Medulla oblongata (tissue), 1 donor: ENCODE measurements around the gene DDX5.
A peak's percentile ranks its signal among the peaks of the same experiment; 100 is the strongest.
"Not testable (repeated sequence)": the region's sequence is repeated elsewhere in the genome, so short reads cannot be mapped to it uniquely, and the experiment has no call there.

Experiments
- DNase-seq: peaks from one replicate; pipeline ENCODE4 v3.0.0-alpha.2; 2015; ENCODE audit errors: extremely low spot score

The DDX5 gene

DNA sequence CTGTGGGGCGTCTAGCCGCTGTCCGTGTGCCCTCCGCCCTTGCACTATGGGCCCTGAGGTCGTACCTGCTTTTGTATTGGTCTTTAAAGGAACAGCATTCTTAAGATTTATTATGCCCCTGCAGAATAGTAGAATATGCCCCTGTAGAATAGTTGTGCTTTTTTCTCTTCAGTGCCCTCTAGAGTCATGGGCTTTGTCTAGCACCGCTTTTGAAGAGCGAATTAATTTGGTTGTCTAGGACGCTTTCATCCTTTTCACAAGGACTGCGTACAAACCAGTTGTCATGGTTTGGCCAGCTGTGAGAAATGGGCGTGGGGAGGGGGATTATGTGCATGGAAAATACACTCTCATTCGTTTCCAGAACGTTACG, 1.3 kb upstream of the DDX5 start:
- peak; percentile 82 for DNase-seq

GRCh38 chr17:64506576-64507412, 705 bp upstream of the DDX5 start, which contains the start of gene CEP95:
TSS of gene CEP95 (plus strand) at chr17:64506977. CDS start at chr17:64507098, 121 bp downstream.
- DNase-seq, result peak; percentile 97

DNA sequence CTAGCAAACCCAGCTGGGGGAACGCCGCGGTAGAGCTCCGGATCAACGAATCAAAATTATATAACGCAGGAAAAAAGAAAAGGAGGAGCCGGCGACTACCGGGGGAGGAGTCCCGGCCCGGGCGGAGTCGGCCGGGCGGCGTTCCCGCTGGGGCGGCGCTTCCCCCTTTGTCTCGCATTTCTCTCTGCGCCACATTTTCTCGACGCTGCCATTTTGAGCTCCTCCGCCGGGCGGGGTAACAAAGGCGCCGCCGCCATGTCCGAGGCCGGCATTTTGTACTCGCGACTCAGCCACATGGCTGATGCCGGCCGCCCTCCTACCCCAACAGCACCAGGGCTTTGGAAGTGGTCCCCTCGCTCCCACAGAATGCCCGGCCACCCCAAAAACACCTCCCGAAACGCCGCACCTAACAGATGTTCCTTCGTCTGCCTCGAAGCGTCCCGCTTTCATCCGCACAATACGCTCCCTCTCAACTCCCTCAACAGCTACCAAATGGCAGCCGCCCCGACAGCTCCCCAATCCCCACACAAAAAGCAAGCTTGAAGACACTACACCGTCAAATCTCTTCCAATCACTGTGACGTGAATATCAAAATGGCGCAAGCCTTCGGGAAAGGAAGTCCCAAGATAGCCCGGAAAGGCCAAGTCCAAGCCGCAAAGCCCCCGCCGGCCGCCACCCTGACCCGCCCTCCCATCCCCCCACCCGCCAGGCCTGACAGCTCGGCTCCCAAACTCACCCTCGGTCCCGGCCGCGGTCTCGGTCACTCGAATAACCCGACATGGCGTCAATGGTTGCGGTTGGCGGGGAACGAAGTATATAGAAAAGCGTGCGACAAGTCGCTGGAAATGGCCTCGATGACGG, 519 bp downstream of the DDX5 start:
- DNase-seq, result peak; percentile 92

DNA sequence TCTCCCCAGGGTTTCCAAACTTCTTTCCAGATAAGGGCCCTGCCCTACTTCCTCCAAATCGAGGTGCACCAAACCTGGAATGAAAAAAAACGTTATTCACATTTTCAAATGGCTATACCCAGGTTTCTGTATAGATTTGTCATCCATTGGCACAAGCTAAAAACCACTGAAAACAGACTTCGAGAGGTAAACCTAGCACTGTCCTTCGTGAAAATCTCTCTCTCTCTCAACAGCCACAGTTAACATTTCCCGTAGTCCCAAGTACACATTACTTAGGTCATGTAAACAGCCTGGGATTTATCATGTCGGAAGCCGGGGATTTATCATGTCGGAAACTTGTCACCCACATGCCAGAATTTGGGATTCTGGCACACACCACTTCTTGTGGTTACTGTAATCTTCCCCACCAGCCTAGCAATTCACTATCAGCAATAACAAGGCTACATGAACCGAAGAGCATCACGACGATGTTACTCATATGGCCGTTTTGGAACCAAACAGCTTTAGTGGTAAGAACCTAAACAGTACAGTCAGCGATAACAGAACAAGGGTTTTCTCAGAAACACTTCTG, 1.2 kb downstream of the DDX5 start:
- no peak for DNase-seq

DNA sequence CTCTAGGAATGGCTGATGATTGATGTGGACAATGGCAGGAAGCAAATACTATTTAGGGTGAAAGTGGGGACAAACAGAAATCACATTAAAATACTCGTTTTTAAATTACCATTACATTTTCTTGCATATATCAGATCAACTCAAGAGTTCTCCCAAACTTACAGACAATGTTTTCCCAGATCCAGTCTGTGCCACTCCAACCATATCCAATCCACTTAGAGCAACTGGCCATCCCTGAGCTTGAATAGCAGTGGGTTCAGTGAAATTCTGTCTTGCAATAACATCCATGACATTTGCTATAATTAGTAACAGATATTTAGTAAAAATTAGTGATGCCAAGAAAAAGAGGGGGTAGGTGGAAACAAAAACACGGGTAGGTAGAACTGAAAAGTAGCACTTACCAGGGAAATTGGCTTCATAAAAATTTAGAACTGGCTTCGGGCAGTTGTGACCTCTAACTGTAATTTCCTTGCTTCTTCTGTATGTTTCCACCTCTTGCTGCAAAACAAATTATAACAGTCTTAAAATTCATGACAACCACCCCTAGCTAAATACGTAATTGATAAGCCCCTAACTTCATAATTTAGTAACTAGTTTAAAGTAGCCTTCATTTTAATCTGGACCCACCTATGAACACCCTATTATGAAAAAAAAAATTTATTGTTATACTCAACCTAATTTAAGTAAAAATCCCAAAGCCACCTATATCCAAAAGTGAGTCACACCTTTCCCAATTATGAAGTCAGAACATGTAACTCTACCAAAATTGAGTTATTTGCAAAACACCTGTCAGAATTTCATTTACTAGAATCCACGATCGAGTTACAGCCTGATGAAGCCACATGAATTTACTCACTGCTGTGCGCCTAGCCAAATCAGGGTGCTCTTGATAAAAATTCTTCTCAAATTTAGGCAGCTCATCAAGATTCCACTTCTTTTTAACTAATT, 2.0 kb downstream of the DDX5 start:
- DNase-seq, result no peak

DNA sequence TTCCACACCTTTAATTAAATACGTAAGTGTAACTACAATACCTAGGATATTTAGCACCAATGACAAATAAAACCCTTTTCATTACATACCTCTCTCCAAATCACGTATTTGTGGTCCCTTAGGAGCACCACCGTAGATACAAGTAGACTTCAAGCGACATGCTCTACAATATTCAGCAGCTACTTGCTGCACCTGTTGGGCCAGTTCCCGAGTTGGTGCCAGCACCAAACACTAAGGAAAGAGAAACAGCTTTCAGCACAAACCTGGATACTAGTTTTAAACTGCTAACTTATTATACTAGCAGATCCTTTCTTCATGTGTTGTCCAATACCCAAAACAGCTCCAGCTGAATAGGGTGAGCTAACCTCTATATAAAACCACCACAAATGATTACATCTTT, 2.7 kb downstream of the DDX5 start:
- no peak for DNase-seq

- DNase-seq, result no peak
Observed at GRCh38 chr17:64502809-64503208, 3.3 kb downstream of the DDX5 start.

GRCh38 chr17:64502021-64502420, 4.1 kb downstream of the DDX5 start:
- no peak for DNase-seq

DNA sequence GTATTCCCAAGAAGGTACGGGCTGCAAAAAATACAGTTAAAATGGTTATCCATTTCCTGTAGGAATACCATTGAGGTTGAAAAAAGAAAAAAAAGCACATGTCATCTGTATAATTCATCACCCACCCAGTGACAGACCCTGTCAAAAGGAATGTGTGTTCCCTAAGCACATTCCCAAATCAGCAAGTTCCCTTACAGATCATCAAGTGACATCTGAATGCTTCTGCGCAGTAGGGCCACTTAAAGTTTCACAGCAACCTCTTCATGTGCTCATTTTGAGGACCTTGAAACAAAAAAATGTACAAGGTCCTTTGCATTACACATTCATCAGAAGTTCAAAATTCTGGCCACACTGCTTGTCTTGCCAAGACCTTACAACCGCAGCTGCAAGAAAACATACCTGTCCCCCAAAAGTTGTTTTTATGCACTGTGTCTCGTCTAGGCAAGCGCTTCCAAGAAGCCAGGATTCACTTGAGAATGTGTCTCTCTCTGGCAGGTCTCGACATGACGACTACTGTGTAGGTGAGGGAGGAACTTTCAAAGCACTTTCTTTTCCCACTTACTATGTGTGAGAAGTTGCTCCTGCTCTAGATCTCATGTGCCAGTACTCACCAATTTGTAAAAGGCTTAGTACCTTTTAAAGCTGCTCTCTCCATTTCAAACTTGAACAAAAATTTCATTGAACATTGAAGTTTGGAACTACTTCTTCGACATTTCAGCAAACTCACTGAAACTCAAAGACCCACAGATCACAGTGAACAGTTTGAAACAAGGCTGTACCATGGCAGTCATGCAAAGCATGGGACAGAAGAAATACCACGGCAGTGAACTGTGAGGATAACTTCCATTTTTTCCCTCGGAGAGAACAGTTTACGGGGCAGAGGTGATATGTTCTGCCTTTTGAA, 5.0 kb downstream of the DDX5 start:
- DNase-seq, result no peak

- DNase-seq, result no peak
Observed at GRCh38 chr17:64500487-64500859, 5.6 kb downstream of the DDX5 start.

DNA sequence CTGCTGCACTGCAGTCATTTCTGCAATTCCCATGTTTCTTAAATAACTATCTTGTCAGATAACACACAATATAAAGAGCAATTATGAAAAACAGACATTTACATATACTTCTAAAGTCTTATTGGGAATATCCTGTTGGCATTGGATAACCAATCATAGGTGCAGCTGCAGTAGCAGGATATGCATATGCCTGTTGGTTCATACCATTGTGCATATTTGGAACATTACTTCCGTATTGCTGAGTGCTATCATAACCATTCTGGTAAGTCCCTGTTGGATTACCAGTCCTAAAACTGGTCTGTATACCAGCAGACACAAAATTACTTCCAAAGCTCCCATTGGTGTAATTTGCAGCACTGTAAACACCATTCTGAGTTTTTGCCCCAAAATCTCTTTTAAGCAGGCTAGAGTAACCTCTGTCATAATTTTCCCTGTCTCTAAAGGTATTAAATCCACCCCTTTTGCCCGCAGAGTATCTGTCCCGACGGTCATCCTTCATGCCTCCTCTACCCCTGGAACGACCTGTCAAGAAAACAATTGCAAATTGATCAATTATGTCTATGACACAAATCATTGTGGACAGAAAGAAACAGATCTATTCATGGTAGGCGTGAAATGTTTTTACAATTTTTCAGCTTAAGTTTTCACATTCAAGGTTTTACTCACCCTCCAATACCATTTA, 6.1 kb downstream of the DDX5 start:
- DNase-seq, result no peak

DNA sequence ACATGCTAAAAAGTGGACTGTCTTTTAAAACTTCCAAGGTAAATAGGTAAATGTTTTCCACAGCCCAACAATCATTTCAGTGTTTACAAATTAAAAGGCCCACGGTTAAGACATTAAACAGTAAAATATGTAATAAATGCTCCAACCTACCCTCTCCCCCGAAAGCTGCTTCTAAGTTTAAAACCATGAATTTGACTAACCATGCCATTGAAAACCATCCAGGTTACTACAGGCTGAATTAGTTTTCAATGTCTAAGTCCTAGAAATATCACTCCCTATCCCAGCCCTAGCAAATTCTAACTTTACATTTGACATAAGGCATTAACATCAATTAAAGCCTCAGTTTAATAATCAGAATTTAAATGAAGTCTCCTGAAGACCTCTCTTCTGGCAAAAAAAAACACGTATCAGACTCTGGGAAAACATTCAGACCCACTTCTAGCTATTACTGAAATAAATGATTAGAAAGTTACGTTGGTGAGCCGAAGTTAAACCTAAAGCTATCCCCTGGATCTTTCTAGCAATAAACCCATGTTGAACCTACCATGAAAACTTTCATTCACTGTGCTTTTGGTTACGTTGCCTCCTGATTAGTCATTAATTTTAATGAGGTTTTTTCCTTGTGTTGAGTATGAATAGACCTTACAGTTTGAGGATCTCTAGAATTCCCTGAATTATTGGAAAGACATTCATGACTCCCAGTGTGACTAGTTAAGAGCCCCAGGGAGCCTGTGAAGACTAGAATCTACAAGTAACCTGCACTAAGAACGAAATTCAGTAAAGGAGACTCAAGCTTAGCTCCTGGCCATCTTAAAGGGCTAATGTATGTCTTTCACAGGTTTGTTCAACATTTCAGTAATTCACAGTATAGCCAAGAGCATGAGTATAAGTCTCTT, 7.5 kb downstream of the DDX5 start:
- no peak for DNase-seq

- DNase-seq, result no peak
Observed at GRCh38 chr17:64497565-64498035, 8.5 kb downstream of the DDX5 start.

DNA sequence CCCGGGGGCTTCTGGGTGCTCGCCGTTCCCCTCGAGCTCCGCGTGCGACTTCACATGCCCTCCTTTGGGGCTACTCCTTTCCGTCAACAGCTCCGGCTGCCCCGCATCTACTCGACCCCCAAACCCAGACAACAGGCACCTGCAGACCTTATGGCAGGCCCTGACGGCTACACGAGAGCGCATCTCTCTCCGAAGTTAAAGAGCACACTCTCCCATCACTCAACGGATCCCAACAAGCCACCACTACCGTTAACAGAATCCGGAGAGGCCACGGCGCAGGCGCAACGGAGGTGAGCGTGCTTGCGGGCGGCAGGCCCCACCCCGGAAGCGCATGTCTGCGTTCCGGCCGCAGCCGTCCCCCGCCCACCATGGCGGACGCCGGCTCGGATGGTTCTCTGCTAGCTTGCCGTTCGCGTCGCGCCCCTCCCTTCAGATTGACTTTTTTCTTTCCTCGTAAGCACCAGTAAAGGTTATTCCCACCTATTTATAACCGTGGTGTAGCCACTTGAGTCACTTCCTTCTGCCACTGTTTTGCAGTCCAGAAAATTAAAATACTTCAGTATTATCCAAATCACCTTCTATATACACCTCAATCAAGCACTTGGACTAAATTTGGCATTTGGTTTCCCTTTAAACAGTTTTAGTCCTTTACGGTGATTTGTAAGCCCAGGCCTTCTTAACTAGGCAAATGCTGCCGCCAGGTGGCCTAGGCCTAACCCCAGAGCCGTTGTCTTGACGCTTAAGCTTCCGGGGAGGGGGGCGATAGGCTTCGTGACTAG, 9.1 kb downstream of the DDX5 start, which contains the start of gene POLG2:
POLG2 (minus strand) TSS at position 269 of the 779 bp plus-strand sequence; CDS start at position 183, 86 bp downstream.
- DNase-seq, result peak; percentile 91

GRCh38 chr17:64496348-64496785, 9.7 kb downstream of the DDX5 start:
- no peak for DNase-seq

DNA sequence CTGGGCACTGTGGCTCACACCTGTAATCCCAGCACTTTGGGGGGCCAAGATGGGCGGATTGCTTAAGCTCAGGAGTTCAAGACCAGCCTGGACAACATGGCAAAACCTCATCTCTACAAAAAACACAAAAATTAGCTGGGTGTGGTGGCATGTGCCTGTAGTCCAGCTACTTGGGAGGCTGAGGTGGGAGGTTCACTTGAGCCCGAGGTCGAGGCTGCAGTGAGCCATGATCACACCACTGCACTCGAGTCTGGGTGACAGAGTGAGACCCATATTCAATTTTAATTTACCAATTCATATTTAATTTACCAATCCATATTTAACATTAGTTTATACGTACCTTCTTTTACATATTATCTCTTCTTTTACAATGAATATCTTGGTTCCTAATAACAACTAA, 10.8 kb downstream of the DDX5 start:
- not testable (repeated sequence) for DNase-seq

DNA sequence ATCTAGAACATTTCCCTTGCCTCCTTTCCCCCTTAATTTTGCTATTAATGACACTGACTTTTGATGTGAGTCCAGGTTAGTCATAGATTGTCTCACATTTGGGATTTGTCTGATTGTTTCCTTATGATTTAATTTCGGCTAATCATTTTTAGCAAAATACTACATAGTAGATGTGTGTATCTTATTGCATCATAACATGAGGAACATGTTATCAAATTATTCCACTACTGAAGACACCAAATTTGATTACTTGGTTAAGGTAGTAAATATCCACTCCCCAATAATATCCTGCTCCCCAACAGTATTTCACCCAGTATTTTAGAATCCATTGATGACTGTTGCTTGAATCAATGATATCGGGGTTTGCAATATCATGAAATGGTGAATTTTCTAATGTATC, 12.0 kb downstream of the DDX5 start:
- no peak for DNase-seq
